ENCODE data around the gene CTSD.

CTSD gene

GRCh38 chr11:1744891-1745700 is 18.6 kb downstream of the CTSD start:
- no peak for DNase-seq (ENCODE audit: low spot score)

- no peak for DNase-seq (ENCODE audit: low spot score)
Observed at GRCh38 chr11:1744137-1744886, 19.4 kb downstream of the CTSD start.

GRCh38 chr11:1743585-1744136 is 20.1 kb downstream of the CTSD start:
- no peak for DNase-seq (ENCODE audit: low spot score)

GRCh38 chr11:1742869-1743584 is 20.7 kb downstream of the CTSD start:
- DNase-seq (ENCODE audit: low spot score), result no peak

- DNase-seq (ENCODE audit: low spot score), result no peak
Observed at GRCh38 chr11:1742371-1742770, 21.4 kb downstream of the CTSD start.

GRCh38 chr11:1741741-1742140 is 22.0 kb downstream of the CTSD start:
- DNase-seq (ENCODE audit: low spot score), result no peak

- no peak for DNase-seq (ENCODE audit: low spot score)
Observed at GRCh38 chr11:1740786-1741530, 22.8 kb downstream of the CTSD start.

GRCh38 chr11:1739576-1739975 is 24.2 kb downstream of the CTSD start:
- DNase-seq (ENCODE audit: low spot score), result no peak

GRCh38 chr11:1738380-1738779 is 25.3 kb downstream of the CTSD start:
- DNase-seq (ENCODE audit: low spot score), result no peak

GRCh38 chr11:1737080-1737757 is 26.5 kb downstream of the CTSD start:
- no peak for DNase-seq (ENCODE audit: low spot score)

GRCh38 chr11:1736447-1736992 is 27.2 kb downstream of the CTSD start:
- DNase-seq (ENCODE audit: low spot score), result no peak

GRCh38 chr11:1735271-1735670 is 28.5 kb downstream of the CTSD start:
- no peak for DNase-seq (ENCODE audit: low spot score)

- no peak for DNase-seq (ENCODE audit: low spot score)
Observed at GRCh38 chr11:1734641-1735081, 29.1 kb downstream of the CTSD start.

- no peak for DNase-seq (ENCODE audit: low spot score)
Observed at GRCh38 chr11:1733716-1734640, 29.7 kb downstream of the CTSD start.

- DNase-seq (ENCODE audit: low spot score), result no peak
Observed at GRCh38 chr11:1733009-1733715, 30.6 kb downstream of the CTSD start.

- no peak for DNase-seq (ENCODE audit: low spot score)
Observed at GRCh38 chr11:1732418-1733008, 31.2 kb downstream of the CTSD start.

GRCh38 chr11:1731451-1732059 is 32.2 kb downstream of the CTSD start:
- DNase-seq (ENCODE audit: low spot score), result no peak

GRCh38 chr11:1730059-1730629 is 33.6 kb downstream of the CTSD start:
- no peak for DNase-seq (ENCODE audit: low spot score)

Measured in hepatic stellate cell (primary cell).